Skeletal muscle cell (primary cell): ENCODE data around the gene PDPK1.
"Not testable (repeated sequence)": the region's sequence is repeated elsewhere in the genome, so short reads cannot be mapped to it uniquely, and the experiment has no call there.

Experiments used
- DNase-seq: peaks from one replicate; pipeline ENCODE4 v3.0.0-alpha.2; 2010; ENCODE audit warnings: low read depth
- H3K4me3 ChIP-seq: 2 replicates; pipeline ENCODE4 v1.5.1; 2011; ENCODE audit warnings: low read depth, mild to moderate bottlenecking, control low read depth, low read length, moderate library complexity

PDPK1 gene

DNA sequence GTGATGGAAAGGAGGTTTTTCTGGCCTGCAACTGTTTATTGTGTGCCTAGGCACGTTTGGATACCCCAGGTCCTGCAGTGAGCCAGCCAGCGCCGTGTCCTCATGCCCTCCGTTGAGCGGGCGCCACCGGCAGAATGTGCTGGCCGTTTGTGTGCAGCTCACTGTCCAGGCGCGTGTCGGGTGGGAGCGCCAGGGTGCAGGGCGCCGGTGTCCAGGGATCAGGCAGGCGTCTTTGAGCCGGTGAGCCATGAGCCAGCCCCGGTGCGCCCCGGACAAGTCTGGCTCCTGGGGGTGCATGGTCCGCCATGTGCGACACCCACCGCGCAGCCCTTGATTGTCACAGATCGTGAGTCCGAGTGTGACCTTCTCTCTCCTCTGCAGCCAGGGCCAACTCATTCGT is 39.2 kb downstream of the PDPK1 start:
- not testable (repeated sequence) for H3K4me3 ChIP-seq, DNase-seq

DNA sequence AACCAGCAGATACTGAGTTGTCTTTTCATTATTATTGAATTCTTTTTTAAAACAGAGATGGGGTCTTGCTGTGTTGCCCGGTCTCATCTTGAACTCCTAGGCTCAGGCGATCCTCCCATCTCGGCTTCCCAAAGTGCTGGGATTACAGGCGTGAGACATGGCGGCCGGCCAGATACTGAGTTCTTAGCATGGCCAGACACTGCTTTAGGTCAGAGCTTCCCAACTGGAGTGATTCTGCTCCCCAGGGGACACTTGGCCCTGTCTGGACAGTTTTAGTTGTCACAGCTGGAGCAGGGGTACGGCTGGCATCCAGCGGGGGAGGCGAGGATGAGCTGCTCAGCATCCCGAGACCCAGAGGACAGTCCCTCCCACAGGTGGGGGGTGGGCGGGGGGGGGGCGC is 41.1 kb downstream of the PDPK1 start:
- H3K4me3 ChIP-seq: not testable (repeated sequence)

DNA sequence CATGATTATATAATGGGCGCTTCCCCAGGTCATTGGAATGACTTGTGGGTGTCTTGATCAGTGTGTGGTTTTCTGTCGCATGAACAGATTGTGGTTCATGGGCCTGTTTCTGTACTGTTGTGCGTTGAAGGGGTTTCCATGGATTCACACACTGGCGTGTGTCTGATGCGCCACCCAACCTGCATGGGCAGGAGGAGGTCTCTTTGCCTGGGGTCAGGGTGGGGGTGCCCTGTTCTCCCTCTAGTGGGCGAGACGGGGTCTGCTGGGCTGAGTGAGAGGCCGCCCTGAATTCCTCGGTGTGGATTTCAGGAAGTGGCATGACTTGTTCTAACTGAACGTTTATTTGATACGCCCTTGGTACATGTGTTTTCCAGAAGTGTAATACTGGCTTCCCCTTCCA is 42.3 kb downstream of the PDPK1 start:
- not testable (repeated sequence) for H3K4me3 ChIP-seq, DNase-seq

More for the DNA sequence above, 41.1 kb downstream of the PDPK1 start:
- DNase-seq: not testable (repeated sequence)

DNA sequence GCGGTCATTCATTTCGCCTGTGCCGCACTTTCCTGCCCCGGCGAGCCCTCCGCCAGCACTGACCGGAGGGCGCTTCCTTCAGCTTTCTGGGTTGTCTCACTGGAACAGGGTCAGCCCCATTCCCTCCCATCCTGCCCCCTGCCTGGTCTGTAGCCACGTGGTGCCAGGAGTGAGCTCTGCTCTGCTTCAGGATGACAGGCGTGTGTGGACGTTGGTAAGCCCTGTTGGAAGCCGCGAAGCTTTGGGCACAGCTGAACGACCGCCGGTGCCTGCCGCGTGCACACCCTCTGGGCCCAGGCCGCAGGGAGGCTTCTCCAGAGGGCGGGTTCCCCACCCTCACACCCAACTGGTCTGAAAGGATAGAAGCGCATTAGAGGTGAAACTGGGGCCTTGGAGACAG is 43.0 kb downstream of the PDPK1 start:
- not testable (repeated sequence) for H3K4me3 ChIP-seq, DNase-seq

DNA sequence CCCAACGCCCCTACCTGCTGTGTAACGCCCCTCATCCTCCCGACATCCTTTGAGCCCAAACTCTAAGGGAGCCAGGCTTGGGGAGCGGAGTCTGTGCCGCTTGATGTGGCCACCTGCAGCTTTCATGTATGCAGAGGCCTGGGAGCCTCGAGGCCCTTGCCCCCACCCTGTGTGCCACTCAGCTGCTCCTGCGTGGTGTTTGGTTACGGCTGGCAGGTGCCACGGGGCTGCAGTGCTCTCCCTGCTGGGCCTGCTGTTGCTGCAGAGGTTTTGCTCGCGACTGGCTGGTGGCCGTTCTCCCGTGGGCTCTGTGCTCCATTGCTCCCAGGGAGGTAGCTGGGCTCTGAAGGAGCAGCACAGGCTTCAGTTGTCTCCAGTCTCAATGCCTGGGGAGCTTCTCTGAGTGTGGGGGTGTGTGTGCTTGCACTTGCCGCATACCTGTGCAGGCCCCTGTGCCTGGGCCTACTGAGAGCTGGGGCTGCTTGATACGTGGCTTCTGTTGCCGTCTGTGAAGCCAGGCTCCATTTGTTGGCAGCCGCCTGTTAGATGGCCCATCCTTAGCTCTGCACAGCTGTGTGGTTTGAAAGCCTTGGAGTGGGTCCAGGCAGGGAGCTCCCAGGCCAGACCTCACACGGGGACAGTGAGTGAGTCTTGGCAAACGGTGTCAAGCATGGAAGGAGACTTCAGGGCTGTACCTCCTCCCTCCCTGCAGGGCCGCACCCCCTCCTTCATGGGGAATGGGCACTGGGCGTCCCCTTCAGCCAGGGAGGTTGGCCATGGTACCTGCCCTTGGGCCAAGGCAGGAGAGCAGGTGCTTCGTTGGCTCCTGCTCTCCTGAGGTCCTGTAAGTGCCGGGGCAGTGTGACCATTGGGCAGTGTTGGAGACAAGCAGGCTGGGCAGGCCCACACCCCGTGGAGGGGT is 47.2 kb downstream of the PDPK1 start:
- no peak for DNase-seq
- no peak overlapping the region for H3K4me3 ChIP-seq

DNA sequence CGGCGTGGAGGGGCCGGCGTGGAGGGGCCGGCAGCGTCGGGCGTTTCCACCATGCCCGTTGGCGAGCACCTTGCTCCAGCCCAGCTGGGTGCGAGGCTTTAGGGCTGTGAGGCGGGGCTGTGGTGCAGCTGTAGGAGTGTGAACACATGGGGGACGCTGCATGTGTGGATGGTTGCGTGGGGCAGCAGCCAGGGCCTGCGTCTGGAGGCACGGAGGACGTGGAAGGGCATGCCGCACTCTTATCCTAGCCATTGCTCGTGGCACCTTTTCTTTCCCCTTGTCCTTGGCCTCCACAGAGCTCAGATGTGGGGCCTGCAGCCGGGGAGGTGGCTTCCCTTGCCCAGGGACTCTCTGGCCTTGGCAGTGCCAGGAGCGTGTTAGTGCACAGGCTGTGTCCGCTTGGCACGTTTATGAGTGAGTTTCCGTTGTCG is 47.8 kb downstream of the PDPK1 start:
- no peak overlapping the region for H3K4me3 ChIP-seq
- no peak for DNase-seq

DNA sequence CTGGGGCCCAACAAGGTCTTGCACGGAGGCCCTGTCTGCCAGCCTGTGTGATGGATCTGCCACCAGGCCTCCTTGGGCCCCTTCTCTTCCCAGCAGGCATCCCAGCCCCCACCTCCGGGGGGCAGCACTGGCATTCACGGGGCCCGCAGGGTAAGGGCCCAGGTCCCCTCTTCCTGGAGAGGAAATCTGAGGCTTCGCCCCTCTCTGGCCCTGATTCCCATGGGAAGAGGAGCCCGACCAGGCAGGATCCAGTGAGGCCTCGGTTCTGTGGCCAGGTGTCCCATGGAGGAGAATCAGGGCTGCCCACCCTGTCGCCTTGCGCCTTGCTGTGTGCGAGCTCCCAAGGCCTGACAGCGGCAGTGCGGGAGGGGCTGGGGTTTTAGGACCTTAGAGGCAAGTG is 48.4 kb downstream of the PDPK1 start:
- no peak overlapping the region for H3K4me3 ChIP-seq

DNA sequence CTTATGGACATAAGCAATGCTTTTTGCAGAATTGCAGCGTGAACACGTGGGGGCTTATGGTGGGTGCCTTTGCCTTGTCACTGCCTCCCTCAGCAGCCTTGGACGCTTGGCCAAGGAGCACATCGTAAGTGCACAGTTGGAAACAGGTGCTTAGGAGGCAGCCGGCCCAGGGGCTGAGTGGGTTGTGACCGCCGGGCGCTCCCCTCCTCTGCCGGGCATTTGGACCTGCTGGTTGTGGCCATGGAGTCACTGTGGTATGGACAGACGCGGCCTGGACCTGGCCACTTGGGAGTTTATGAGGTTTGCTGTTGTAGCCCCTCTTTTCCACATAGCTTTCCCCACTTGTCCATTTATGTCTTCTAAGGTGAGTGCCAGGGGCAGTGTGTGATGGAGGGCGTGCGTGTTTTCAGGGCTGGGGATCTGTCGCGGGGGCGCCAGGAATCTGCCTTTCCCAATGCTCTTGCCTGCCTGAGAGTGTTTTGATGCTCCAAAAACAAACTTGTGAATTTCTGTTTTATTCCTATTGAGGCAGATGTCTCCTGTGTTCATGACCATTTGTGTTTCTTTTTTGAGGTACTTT is 49.2 kb downstream of the PDPK1 start:
- DNase-seq: no peak
- H3K4me3 ChIP-seq: no peak overlapping the region

More for the DNA sequence above, 48.4 kb downstream of the PDPK1 start:
- DNase-seq: no peak

DNA sequence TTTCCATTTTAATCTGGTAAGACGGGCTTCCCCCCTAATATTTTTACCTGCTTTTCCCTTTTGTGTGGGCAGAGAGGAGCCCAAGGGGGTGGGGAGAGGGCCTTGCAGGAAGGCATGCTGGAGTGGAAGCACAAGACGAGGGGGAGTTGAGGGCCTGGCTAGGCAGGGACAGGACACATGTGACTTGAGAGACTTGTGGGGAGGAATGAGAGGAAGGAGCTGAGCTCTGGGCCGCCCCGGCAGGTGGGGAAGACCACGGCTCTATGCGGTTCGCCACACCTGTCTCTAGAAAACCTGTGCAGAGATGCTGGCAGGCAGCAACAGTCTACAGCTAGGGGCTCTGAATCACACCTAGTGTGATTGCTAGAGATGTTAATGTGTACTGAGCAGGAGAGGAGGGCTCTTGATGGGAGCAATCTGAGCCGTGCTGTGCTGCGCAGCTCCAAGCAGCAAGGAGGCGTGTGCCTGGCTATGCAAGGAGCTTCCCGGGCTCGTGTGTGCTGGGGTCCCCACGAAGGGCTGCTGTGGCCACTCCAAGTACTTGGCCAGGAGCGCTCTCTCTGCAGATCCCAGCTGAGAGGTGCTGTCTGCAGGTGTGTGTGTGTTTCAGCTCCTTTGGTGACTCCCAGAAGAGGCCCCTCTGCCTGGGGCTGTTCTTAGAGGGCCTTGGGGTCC is 50.2 kb downstream of the PDPK1 start:
- no peak for DNase-seq
- H3K4me3 ChIP-seq: no peak overlapping the region

DNA sequence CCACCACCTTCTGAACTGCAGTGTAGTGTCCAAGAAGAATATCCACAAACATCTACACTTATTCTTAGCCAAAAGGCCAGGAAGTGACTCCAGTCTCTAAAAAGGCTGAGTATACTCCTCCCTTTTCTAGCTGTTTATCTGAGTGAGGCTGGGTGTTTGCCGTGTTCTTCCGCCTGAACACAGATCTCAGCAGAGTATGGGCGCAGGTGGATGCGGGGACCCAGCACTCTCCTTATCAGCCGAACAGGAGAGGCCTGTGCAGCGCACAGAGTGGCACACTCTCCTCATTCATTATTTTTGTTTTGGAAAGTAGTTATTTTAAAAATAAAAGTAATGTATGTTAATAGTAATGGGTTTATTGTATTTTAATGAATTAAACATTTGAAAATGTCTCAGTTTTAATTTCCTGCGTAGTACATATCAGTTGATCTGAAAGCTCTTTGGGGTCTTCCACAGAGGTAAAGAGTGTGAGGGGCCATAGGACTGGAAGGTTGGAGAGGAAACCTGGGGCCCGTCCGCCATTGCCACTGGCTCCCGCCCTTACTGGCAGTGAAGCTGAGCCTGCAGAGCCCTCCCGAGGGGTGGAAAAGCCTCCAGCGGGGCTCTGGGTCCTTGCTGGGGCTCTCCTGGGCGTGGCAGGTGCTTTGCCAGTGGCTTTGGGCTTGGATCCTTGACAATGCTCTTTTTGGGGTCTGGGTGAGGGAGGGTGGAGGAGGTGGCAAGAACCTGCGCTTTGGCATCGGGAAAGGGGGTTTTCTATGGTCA is 53.8 kb downstream of the PDPK1 start:
- H3K4me3 ChIP-seq: no peak overlapping the region

DNA sequence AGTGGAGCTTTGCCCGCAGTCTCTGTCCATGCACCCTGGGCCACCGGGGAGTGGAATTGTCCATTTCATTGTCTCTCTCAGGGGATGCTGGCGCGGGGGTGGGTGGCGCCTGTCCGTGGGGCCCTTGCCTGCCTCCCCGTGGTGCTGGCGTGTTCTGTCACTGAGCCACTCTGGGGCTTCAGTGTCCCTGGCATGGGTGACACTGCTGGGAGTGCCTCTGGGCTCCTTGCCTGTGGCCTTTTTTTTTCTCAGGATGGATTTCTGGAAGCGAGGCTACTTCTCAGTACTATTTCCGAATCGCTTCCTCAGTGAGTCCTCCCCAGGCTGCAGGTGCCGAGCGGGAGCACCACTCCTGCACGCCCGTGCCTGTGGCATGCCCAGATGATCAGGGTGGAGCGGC is 55.0 kb downstream of the PDPK1 start:
- DNase-seq: no peak

More for the DNA sequence above, 53.8 kb downstream of the PDPK1 start:
- DNase-seq: no peak

DNA sequence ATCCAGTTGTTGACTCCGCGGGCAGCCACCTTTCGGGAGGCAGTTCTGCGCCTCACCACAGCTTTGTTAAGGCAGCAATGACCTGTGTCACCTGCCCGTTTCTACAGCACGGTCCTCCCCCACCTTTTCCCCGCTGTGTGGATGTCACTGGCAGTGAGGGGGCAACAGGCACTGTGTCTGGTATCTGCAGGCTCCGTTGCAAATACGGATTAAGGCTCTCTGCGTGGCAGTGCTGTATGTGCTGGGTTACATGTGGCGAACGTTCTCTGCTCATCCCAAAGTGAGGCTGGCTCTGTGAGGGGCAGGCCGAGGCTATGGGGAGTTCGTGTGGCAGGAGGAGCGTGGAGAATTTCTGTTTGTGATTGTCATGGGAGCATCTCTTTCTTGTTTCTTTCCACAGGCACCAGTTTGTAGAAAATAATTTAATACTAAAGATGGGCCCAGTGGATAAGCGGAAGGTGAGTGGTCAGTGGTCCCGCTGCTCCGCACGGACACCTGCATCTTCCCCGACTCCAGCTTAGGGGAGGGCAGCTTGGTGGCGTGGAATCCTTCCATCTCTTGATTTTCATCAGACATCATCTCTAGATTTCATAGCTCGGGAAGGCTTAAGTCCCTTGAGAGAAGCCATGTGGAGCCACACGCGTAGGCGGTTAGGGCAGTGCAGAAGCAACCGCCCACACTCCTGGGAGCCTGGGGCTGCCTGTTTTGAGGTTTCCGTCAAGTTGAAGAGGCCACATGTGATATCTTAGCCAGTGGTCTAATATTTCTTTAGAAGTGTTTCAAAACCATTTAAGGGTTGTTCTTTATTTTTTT is 57.8 kb downstream of the PDPK1 start:
- no peak overlapping the region for H3K4me3 ChIP-seq
- DNase-seq: no peak

More for the DNA sequence above, 55.0 kb downstream of the PDPK1 start:
- no peak overlapping the region for H3K4me3 ChIP-seq

DNA sequence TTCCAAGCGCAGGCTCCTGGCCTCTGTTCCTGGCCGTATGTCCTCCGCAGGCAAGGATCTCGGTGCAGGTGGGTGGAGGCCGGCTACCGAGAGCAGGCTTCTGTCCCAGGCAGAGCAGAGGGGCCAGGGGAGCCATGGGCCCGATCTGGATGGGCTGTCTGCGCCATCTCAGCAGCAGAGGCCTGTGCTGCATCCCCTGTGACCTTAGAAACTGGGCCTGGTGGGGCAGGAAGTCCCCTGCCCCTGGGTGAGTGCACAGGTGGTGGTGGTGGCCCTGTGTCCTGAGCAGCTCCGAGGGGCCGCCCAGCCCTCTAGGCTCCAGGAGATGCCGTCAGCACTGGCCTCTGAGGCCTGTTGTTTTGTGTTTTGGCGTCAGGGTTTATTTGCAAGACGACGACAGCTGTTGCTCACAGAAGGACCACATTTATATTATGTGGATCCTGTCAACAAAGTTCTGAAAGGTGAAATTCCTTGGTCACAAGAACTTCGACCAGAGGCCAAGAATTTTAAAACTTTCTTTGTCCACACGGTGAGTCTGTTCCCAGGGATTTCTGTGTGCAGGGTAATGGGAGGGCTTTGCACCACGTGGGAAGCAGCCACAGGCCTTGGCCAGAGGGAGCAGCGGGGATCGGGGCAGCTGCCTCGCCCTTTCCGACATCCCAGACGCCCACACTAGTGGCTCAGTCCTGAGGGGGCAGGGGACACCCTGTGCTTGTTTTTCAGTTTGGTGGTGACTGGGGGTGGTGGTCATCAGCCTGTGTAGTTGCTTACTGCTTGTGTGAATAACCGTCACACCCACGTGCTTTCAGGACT is 59.1 kb downstream of the PDPK1 start:
- DNase-seq: no peak
- H3K4me3 ChIP-seq: no peak overlapping the region

DNA sequence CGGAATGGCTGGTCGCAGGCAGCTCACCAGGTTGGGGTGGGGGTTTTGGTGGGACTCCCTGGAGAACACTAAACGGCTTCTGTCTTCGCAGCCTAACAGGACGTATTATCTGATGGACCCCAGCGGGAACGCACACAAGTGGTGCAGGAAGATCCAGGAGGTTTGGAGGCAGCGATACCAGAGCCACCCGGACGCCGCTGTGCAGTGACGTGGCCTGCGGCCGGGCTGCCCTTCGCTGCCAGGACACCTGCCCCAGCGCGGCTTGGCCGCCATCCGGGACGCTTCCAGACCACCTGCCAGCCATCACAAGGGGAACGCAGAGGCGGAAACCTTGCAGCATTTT is 59.7 kb downstream of the PDPK1 start:
- DNase-seq: no peak
- H3K4me3 ChIP-seq: no peak overlapping the region

DNA sequence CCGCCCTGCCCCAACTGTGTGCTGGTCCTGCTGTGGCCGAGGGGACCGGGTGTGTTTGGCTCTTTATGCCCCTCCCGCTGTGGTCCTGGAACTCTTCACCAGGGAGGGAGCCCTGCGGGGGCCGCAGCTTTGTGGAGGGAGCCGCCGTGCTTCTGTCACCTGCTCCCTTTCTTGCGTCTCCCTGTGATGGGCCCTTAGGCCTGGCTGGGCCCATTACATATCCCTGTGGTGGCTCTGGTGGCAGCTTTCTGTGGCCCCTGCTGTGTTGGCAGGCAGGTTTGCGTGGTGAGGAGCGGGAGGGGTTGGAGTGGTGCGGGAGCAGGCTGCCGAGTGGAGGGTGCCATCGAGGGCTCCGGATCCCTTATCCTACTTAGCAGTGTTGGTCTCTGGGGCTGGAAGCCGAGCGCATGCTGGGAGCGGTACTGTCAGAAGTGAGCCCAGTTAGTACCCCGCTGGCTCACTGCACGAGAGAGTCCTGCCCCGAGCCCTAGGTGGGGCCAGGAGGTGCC is 60.4 kb downstream of the PDPK1 start:
- no peak overlapping the region for H3K4me3 ChIP-seq
- DNase-seq: no peak

DNA sequence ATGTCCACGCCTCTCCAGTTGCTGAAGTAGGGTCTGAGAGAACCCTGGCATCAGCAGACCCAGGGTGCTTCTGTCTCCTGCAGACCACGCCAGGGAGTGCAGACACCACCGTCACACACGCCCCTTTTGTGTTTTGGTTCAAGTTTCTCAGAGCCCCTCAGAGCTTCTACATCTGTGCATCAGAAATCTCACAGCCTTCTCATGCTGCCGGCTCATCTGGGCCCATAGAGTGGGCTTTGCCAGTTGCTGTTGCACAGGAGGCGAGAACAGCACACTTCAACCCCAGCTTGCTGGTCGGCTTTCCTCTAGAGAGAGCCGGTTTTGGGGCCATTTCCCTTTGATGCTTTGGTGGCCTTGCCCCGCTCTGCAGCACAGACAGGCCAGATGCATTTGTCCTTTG is 60.9 kb downstream of the PDPK1 start:
- no peak for DNase-seq
- H3K4me3 ChIP-seq: no peak overlapping the region

DNA sequence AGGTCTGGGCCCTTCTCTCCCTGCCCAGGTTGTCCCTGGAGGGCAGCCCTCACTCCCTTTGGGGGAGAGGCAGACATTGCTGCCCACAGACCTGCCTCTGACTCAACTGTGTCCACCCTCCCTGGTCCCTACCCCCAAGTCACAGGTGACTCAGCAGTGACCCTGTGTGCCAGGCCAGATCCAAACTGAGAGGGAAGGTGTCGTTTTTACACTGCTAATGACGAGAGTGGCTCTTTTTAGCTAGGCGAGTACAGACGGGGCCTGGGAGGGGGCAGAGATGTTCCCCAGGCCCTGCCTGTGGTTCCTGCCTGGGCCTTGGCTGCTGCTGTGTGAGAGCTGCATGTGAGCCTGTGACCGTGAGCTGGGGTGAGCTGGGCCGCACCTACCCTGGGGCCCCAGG is 61.3 kb downstream of the PDPK1 start:
- DNase-seq, H3K4me3 ChIP-seq: not testable (repeated sequence)

DNA sequence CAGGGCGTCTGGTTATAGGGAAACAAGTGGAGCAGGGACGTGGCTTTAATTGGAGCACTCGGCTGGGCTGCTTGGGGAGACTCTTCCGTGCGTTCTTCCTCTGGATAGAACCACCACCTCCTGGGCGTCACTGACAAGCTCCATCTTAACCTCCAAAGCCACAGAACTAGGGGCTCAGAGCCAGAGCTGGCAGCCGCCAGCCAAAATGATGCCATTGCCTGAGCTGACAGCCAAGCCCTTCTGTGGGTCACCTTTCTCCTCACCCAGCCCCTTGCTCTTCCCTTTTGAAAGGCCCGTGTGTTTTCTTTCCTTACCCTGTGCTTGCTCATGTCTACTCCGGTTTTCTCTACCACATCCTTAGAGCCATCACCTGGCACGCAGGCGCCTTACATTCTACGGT is 62.0 kb downstream of the PDPK1 start:
- not testable (repeated sequence) for DNase-seq, H3K4me3 ChIP-seq
